HG02571 (cell line): Measurements from ENCODE around the gene PPM1J.
A peak's percentile ranks its signal among the peaks of the same experiment; 100 is the strongest.

Source experiments
- ATAC-seq: cut with Tn5 transposase; IDR thresholded peaks from one replicate; pipeline ENCODE4 v1.9.1; 2021; ENCODE audit warnings: mild to moderate bottlenecking, moderate library complexity; ENCODE audit not compliant: unreplicated experiment

PPM1J gene

GRCh38 chr1:112688781-112689193 lies 26.3 kb downstream of the PPM1J start:
- ATAC-seq, result no peak

- no peak for ATAC-seq
These were observed 27.2 kb downstream of the PPM1J start for GRCh38 chr1:112687785-112688496.

- ATAC-seq, result no peak
These were observed 27.8 kb downstream of the PPM1J start for GRCh38 chr1:112687361-112687760.

- no peak for ATAC-seq
These were observed 28.3 kb downstream of the PPM1J start for GRCh38 chr1:112686835-112687234.

GRCh38 chr1:112686417-112686816 lies 28.7 kb downstream of the PPM1J start:
- ATAC-seq, result no peak

GRCh38 chr1:112685913-112686312 lies 29.2 kb downstream of the PPM1J start:
- ATAC-seq, result no peak

- no peak for ATAC-seq
These were observed 36.5 kb downstream of the PPM1J start for GRCh38 chr1:112678605-112679004.

- no peak for ATAC-seq
These were observed 37.6 kb downstream of the PPM1J start for GRCh38 chr1:112677501-112677900.

GRCh38 chr1:112676543-112676942 lies 38.6 kb downstream of the PPM1J start:
- ATAC-seq, result no peak

- no peak for ATAC-seq
These were observed 39.3 kb downstream of the PPM1J start for GRCh38 chr1:112675728-112676381.

- ATAC-seq, result peak; percentile 38
These were observed 40.0 kb downstream of the PPM1J start for GRCh38 chr1:112674986-112675727.

- peak; percentile 59 for ATAC-seq
These were observed 40.6 kb downstream of the PPM1J start, which contains the start of gene MOV10 for GRCh38 chr1:112674440-112674985. Gene MOV10, plus strand, starts transcription at chr1:112674659. Its CDS starts 254 bp downstream, at chr1:112674913.

- no peak for ATAC-seq
These were observed 41.3 kb downstream of the PPM1J start for GRCh38 chr1:112673592-112674439.

- ATAC-seq, result no peak
These were observed 42.3 kb downstream of the PPM1J start for GRCh38 chr1:112672842-112673241.

GRCh38 chr1:112672009-112672408 lies 43.1 kb downstream of the PPM1J start:
- no peak for ATAC-seq

- no peak for ATAC-seq
These were observed 48.2 kb downstream of the PPM1J start for GRCh38 chr1:112666946-112667345.

GRCh38 chr1:112665857-112666256 lies 49.3 kb downstream of the PPM1J start:
- no peak for ATAC-seq
